Right lobe of liver (tissue), 4 donors: ENCODE results near the gene TRIM58.

Experiments
- POLR2A ChIP-seq: fragments of 450-650 bp; IDR thresholded peaks from one replicate; pipeline ENCODE4 v1.6.1; 2017; ENCODE audit warnings: antibody characterized with exemption, mild to moderate bottlenecking
- TF ChIP-seq, protein P1 (sequence below), 4 donors: fragments of 200-600 bp in 3 of 4; fragments of 450-650 bp in 1 of 4; IDR thresholded peaks; one replicate each; pipeline versions ENCODE4 v1.5.1 to v1.8.0; 2016 to 2022; ENCODE audit warnings: antibody characterized with exemption in 4 of 4, mild to moderate bottlenecking in 2 of 4
- donor health status: DM: no; HTN: no; CAD: no.
- donor health status: DM: no; HTN: no; CAD: no.
- donor health status: DM: no; HTN: yes; CAD: no.

DNA sequence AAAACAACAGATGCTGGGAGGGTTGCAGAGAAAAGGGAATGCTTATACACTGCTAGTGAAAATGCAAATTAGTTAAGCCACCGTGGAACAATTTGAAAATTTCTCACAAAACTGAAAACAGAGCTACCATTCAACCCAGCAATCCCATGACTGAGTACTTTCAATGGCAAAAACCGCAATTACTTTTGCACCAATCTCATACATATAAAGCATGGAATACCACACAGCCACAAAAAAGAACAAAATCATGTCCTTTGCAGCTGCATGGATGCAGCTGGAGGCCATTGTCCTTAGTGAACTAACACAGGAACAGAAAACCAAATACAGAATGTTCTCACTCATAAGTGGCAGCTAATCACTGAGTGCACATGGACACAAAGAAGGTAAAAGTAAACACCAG is 56.8 kb downstream of the TRIM58 start:
- TF ChIP-seq POLR2A = no peak
- TF ChIP-seq, protein P1, sequence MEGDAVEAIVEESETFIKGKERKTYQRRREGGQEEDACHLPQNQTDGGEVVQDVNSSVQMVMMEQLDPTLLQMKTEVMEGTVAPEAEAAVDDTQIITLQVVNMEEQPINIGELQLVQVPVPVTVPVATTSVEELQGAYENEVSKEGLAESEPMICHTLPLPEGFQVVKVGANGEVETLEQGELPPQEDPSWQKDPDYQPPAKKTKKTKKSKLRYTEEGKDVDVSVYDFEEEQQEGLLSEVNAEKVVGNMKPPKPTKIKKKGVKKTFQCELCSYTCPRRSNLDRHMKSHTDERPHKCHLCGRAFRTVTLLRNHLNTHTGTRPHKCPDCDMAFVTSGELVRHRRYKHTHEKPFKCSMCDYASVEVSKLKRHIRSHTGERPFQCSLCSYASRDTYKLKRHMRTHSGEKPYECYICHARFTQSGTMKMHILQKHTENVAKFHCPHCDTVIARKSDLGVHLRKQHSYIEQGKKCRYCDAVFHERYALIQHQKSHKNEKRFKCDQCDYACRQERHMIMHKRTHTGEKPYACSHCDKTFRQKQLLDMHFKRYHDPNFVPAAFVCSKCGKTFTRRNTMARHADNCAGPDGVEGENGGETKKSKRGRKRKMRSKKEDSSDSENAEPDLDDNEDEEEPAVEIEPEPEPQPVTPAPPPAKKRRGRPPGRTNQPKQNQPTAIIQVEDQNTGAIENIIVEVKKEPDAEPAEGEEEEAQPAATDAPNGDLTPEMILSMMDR (IDR thresholded peaks at IDR 0.05) = no peak
